ENCODE results near the gene DYNLT1. TPM values are rescaled to one million over a fixed set of nuclear protein-coding genes. Genes with fewer than 3 reads are reported as not detected.
A peak's percentile ranks its signal among the peaks of the same experiment; 100 is the strongest.

The DYNLT1 gene
- total RNA-seq, 8 experiments from 2014 or later: 119 to 364 (median 197) TPM

GRCh38 chr6:158646023-158646910, 1.7 kb upstream of the DYNLT1 start:
- Histone ChIP-seq H3K4me1 (replicated peaks in 1 of 2) (peaks cover 15 to 18% of the 10 kb centered on the region in 2 donors), H3K27ac (no peak overlapping the region), H3K4me3 (no peak overlapping the region)
- no peak for ATAC-seq (replicated peaks in 6 of 8)
- in situ Hi-C loops (cut with MboI; ENCODE audit: low pct_unique_long_range_greater_than_20kb in 2 of 9, low sequenced_read_pairs in 9 of 9, unreplicated experiment in 9 of 9): no loop called here
- 69 to 100% (median 85%) methylated on average over 2 to 8 of the region's 10 CpGs for WGBS, 10 experiments

GRCh38 chr6:158645064-158646022, 800 bp upstream of the DYNLT1 start:
- peak overlapping the region; percentile 82 to 99 (median 95) for H3K4me3 ChIP-seq
- ATAC-seq (replicated peaks in 6 of 8): no peak
- in situ Hi-C loops (cut with MboI; ENCODE audit: low pct_unique_long_range_greater_than_20kb in 2 of 9, low sequenced_read_pairs in 9 of 9, unreplicated experiment in 9 of 9): no loop called here
- peaks cover 15 to 18% of the 10 kb centered on the region in 2 donors for H3K4me1 ChIP-seq (replicated peaks in 1 of 2)
- WGBS, 10 experiments: 11 to 61% (median 30%) methylated on average over 3 to 14 of the region's 21 CpGs
- no peak overlapping the region for H3K27ac ChIP-seq

GRCh38 chr6:158643836-158644230, 710 bp downstream of the DYNLT1 start:
- Histone ChIP-seq H3K4me1 (replicated peaks in 1 of 2) (peaks cover 15 to 18% of the 10 kb centered on the region in 2 donors), H3K4me3 (peak overlapping the region; percentile 82 to 99 (median 95)), H3K27ac (peak overlapping the region; percentile 97)
- 0 to 11% (median 4%) methylated on average over 1 to 14 of the region's 21 CpGs; no CpG with 5 or more reads in 2 of the 10 experiments for WGBS, 10 experiments
- no peak for ATAC-seq (replicated peaks in 6 of 8)
- in situ Hi-C loops (cut with MboI; ENCODE audit: low pct_unique_long_range_greater_than_20kb in 2 of 9, low sequenced_read_pairs in 9 of 9, unreplicated experiment in 9 of 9): no loop called here

GRCh38 chr6:158642097-158642601, 2.4 kb downstream of the DYNLT1 start:
- Histone ChIP-seq H3K4me1 (replicated peaks in 1 of 2) (peaks cover 15 to 18% of the 10 kb centered on the region in 2 donors), H3K27ac (no peak overlapping the region), H3K4me3 (no peak overlapping the region)
- 48 to 100% (median 87%) methylated on average over 2 to 7 of the region's 8 CpGs for WGBS, 10 experiments
- no peak for ATAC-seq (replicated peaks in 6 of 8)
- in situ Hi-C loops (cut with MboI; ENCODE audit: low pct_unique_long_range_greater_than_20kb in 2 of 9, low sequenced_read_pairs in 9 of 9, unreplicated experiment in 9 of 9): no loop called here

- ATAC-seq (replicated peaks in 6 of 8): no peak
- no peak overlapping the region for H3K4me3 ChIP-seq
- 60 to 100% (median 83%) methylated on average over 1 to 2 of the region's 2 CpGs; no CpG with 5 or more reads in 5 of the 10 experiments for WGBS, 10 experiments
- no peak overlapping the region for H3K27ac ChIP-seq
- H3K4me1 ChIP-seq (replicated peaks in 1 of 2): peaks cover 15 to 18% of the 10 kb centered on the region in 2 donors
- in situ Hi-C loops (cut with MboI; ENCODE audit: low pct_unique_long_range_greater_than_20kb in 2 of 9, low sequenced_read_pairs in 9 of 9, unreplicated experiment in 9 of 9): no loop called here
Observed at GRCh38 chr6:158640519-158640918, 4.0 kb downstream of the DYNLT1 start.

- 79 to 100% (median 86%) methylated on average over 1 to 4 of the region's 5 CpGs; no CpG with 5 or more reads in 4 of the 10 experiments for WGBS, 10 experiments
- in situ Hi-C loops (cut with MboI; ENCODE audit: low pct_unique_long_range_greater_than_20kb in 2 of 9, low sequenced_read_pairs in 9 of 9, unreplicated experiment in 9 of 9): no loop called here
- no peak for ATAC-seq (replicated peaks in 6 of 8)
- no peak overlapping the region for H3K4me3 ChIP-seq
- peaks cover 14 to 15% of the 10 kb centered on the region in 2 donors for H3K4me1 ChIP-seq (replicated peaks in 1 of 2)
- no peak overlapping the region for H3K27ac ChIP-seq
Observed at GRCh38 chr6:158639056-158639455, 5.5 kb downstream of the DYNLT1 start.

GRCh38 chr6:158638324-158638854, 6.2 kb downstream of the DYNLT1 start:
- 40 to 100% (median 95%) methylated on average over 1 to 3 of the region's 3 CpGs; no CpG with 5 or more reads in 2 of the 10 experiments for WGBS, 10 experiments
- peaks cover 13 to 14% of the 10 kb centered on the region in 2 donors for H3K4me1 ChIP-seq (replicated peaks in 1 of 2)
- no peak overlapping the region for H3K4me3 ChIP-seq
- in situ Hi-C loops (cut with MboI; ENCODE audit: low pct_unique_long_range_greater_than_20kb in 2 of 9, low sequenced_read_pairs in 9 of 9, unreplicated experiment in 9 of 9): no loop called here
- no peak overlapping the region for H3K27ac ChIP-seq
- no peak for ATAC-seq (replicated peaks in 6 of 8)

- Histone ChIP-seq H3K4me1 (replicated peaks in 1 of 2) (peaks cover 0 to 5% of the 10 kb centered on the region in 2 donors), H3K27ac (no peak overlapping the region), H3K4me3 (no peak overlapping the region)
- 74 to 100% (median 95%) methylated on average over 2 to 8 of the region's 8 CpGs; no CpG with 5 or more reads in 1 of the 10 experiments for WGBS, 10 experiments
- ATAC-seq (replicated peaks in 6 of 8): no peak
- in situ Hi-C loops (cut with MboI; ENCODE audit: low pct_unique_long_range_greater_than_20kb in 2 of 9, low sequenced_read_pairs in 9 of 9, unreplicated experiment in 9 of 9): no loop called here
Observed at GRCh38 chr6:158636778-158637177, 7.8 kb downstream of the DYNLT1 start.

- in situ Hi-C loops (cut with MboI; ENCODE audit: low pct_unique_long_range_greater_than_20kb in 2 of 9, low sequenced_read_pairs in 9 of 9, unreplicated experiment in 9 of 9): no loop called here
- no peak overlapping the region for H3K4me3 ChIP-seq
- peaks cover 0 to 5% of the 10 kb centered on the region in 2 donors for H3K4me1 ChIP-seq (replicated peaks in 1 of 2)
- 90 to 100% (median 97%) methylated on average over 2 to 7 of the region's 7 CpGs; no CpG with 5 or more reads in 2 of the 10 experiments for WGBS, 10 experiments
- no peak overlapping the region for H3K27ac ChIP-seq
- ATAC-seq (replicated peaks in 6 of 8): no peak
Observed at GRCh38 chr6:158635427-158636073, 9.0 kb downstream of the DYNLT1 start.

GRCh38 chr6:158634695-158635426, 9.7 kb downstream of the DYNLT1 start:
- no peak for ATAC-seq (replicated peaks in 6 of 8)
- in situ Hi-C loops (cut with MboI; ENCODE audit: low pct_unique_long_range_greater_than_20kb in 2 of 9, low sequenced_read_pairs in 9 of 9, unreplicated experiment in 9 of 9): no loop called here
- 68 to 100% (median 94%) methylated on average over 2 to 6 of the region's 6 CpGs for WGBS, 10 experiments
- Histone ChIP-seq H3K4me3 (no peak overlapping the region), H3K27ac (no peak overlapping the region), H3K4me1 (replicated peaks in 1 of 2) (peaks cover 0 to 5% of the 10 kb centered on the region in 2 donors)

- WGBS, 10 experiments: 78 to 100% (median 100%) methylated on average over 1 to 11 of the region's 11 CpGs; no CpG with 5 or more reads in 1 of the 10 experiments
- in situ Hi-C loops (cut with MboI; ENCODE audit: low pct_unique_long_range_greater_than_20kb in 2 of 9, low sequenced_read_pairs in 9 of 9, unreplicated experiment in 9 of 9): no loop called here
- no peak for ATAC-seq (replicated peaks in 6 of 8)
Observed at GRCh38 chr6:158633127-158633526, 11.4 kb downstream of the DYNLT1 start.

More at GRCh38 chr6:158633127-158633526, 11.4 kb downstream of the DYNLT1 start:
- Histone ChIP-seq H3K4me3 (no peak overlapping the region), H3K4me1 (replicated peaks in 1 of 2) (peaks cover 0 to 5% of the 10 kb centered on the region in 2 donors), H3K27ac (no peak overlapping the region)
